ENCODE results near the gene WDR20.

The WDR20 gene

GRCh38 chr14:102229071-102229738 is 89.5 kb downstream of the WDR20 start:
- WGBS: 94% methylated on average over 43 of the region's 43 CpGs
- Histone ChIP-seq H2AK5ac (ENCODE audit: low read length, severe bottlenecking) (no peak overlapping the region), H3K9ac (ENCODE audit: low read length) (no peak overlapping the region), H3K4me1 (ENCODE audit: control insufficient read depth, insufficient read depth, low read depth, low read length) (peaks cover 10% of the 10 kb centered on the region), H3K4me3 (ENCODE audit: insufficient read depth in 1 of 2, low read depth in 1 of 2, low read length in 2 of 2) (no peak overlapping the region), H2AFZ (ENCODE audit: low read depth, low read length) (no peak overlapping the region), H3K9me3 (ENCODE audit: control insufficient read depth, low read length) (no peaks in the 10 kb centered on the region), H2BK12ac (ENCODE audit: low read length in 2 of 2) (no peak overlapping the region), H3K4ac (ENCODE audit: low read depth in 1 of 2, low read length in 2 of 2) (no peak overlapping the region), H3K79me1 (replicated peaks; ENCODE audit: low read length, poor library complexity, severe bottlenecking) (peaks cover 17% of the 10 kb centered on the region), H2BK120ac (ENCODE audit: low read depth, low read length) (no peak overlapping the region), H3K27ac (ENCODE audit: low read length, poor library complexity, severe bottlenecking) (no peak overlapping the region), H4K91ac (ENCODE audit: low read length) (no peak overlapping the region), H3K36me3 (ENCODE audit: control insufficient read depth in 1 of 2, insufficient read depth in 2 of 2, low read depth in 1 of 2, low read length in 2 of 2) (peaks cover 44 to 72% of the 10 kb centered on the region in 2 experiments), H3K27me3 (ENCODE audit: control insufficient read depth in 1 of 2, insufficient read depth in 1 of 2, low read length in 2 of 2) (no peaks in the 10 kb centered on the region), H2BK15ac (ENCODE audit: low read depth, poor library complexity, severe bottlenecking) (no peak overlapping the region), H3K23ac (ENCODE audit: low read length in 2 of 2) (no peak overlapping the region), H2BK5ac (ENCODE audit: low read depth, low read length, poor library complexity, severe bottlenecking) (no peak overlapping the region), H4K8ac (ENCODE audit: low read length) (no peak overlapping the region), H3K4me2 (ENCODE audit: low read length, poor library complexity, severe bottlenecking) (no peak overlapping the region), H3K18ac (ENCODE audit: low read depth in 1 of 2, low read length in 2 of 2) (no peak overlapping the region), H3K14ac (ENCODE audit: low read length in 2 of 2) (no peak overlapping the region)
- no peak for DNase-seq

GRCh38 chr14:102229739-102230092 is 90.0 kb downstream of the WDR20 start:
- H4K91ac ChIP-seq (ENCODE audit: low read length): no peak overlapping the region
- H2AFZ ChIP-seq (ENCODE audit: low read depth, low read length): no peak overlapping the region
- DNase-seq: no peak
- H2AK5ac ChIP-seq (ENCODE audit: low read length, severe bottlenecking): no peak overlapping the region
- H2BK5ac ChIP-seq (ENCODE audit: low read depth, low read length, poor library complexity, severe bottlenecking): no peak overlapping the region
- H3K9ac ChIP-seq (ENCODE audit: low read length): no peak overlapping the region
- no peak overlapping the region for H4K8ac ChIP-seq (ENCODE audit: low read length)
- no peak overlapping the region for H3K23ac ChIP-seq (ENCODE audit: low read length in 2 of 2)
- no peaks in the 10 kb centered on the region for H3K27me3 ChIP-seq (ENCODE audit: control insufficient read depth in 1 of 2, insufficient read depth in 1 of 2, low read length in 2 of 2)
- H3K18ac ChIP-seq (ENCODE audit: low read depth in 1 of 2, low read length in 2 of 2): no peak overlapping the region
- no peak overlapping the region for H3K4ac ChIP-seq (ENCODE audit: low read depth in 1 of 2, low read length in 2 of 2)
- H2BK120ac ChIP-seq (ENCODE audit: low read depth, low read length): no peak overlapping the region
- no peak overlapping the region for H3K4me2 ChIP-seq (ENCODE audit: low read length, poor library complexity, severe bottlenecking)
- WGBS: 99% methylated on average over 8 of the region's 9 CpGs
- H3K9me3 ChIP-seq (ENCODE audit: control insufficient read depth, low read length): no peaks in the 10 kb centered on the region
- peaks cover 39 to 72% of the 10 kb centered on the region in 2 experiments for H3K36me3 ChIP-seq (ENCODE audit: control insufficient read depth in 1 of 2, insufficient read depth in 2 of 2, low read depth in 1 of 2, low read length in 2 of 2)
- H2BK15ac ChIP-seq (ENCODE audit: low read depth, poor library complexity, severe bottlenecking): no peak overlapping the region
- H3K4me1 ChIP-seq (ENCODE audit: control insufficient read depth, insufficient read depth, low read depth, low read length): peaks cover 10% of the 10 kb centered on the region
- no peak overlapping the region for H3K4me3 ChIP-seq (ENCODE audit: insufficient read depth in 1 of 2, low read depth in 1 of 2, low read length in 2 of 2)
- no peak overlapping the region for H3K14ac ChIP-seq (ENCODE audit: low read length in 2 of 2)
- H3K79me1 ChIP-seq (replicated peaks; ENCODE audit: low read length, poor library complexity, severe bottlenecking): peaks cover 17% of the 10 kb centered on the region
- H2BK12ac ChIP-seq (ENCODE audit: low read length in 2 of 2): no peak overlapping the region
- no peak overlapping the region for H3K27ac ChIP-seq (ENCODE audit: low read length, poor library complexity, severe bottlenecking)

- no peak overlapping the region for H2AFZ ChIP-seq (ENCODE audit: low read depth, low read length)
Measured at GRCh38 chr14:102230481-102231210, 90.9 kb downstream of the WDR20 start.

GRCh38 chr14:102231476-102232347 is 92.0 kb downstream of the WDR20 start:
- no peak overlapping the region for H2BK15ac ChIP-seq (ENCODE audit: low read depth, poor library complexity, severe bottlenecking)
- no peak overlapping the region for H3K23ac ChIP-seq (ENCODE audit: low read length in 2 of 2)
- no peak overlapping the region for H3K18ac ChIP-seq (ENCODE audit: low read depth in 1 of 2, low read length in 2 of 2)
- no peak overlapping the region for H3K4me2 ChIP-seq (ENCODE audit: low read length, poor library complexity, severe bottlenecking)
- no peaks in the 10 kb centered on the region for H3K9me3 ChIP-seq (ENCODE audit: control insufficient read depth, low read length)
- no peaks in the 10 kb centered on the region for H3K27me3 ChIP-seq (ENCODE audit: control insufficient read depth in 1 of 2, insufficient read depth in 1 of 2, low read length in 2 of 2)
- no peak overlapping the region for H3K4me3 ChIP-seq (ENCODE audit: insufficient read depth in 1 of 2, low read depth in 1 of 2, low read length in 2 of 2)
- no peak overlapping the region for H4K8ac ChIP-seq (ENCODE audit: low read length)
- no peak overlapping the region for H2AFZ ChIP-seq (ENCODE audit: low read depth, low read length)
- H3K79me1 ChIP-seq (replicated peaks; ENCODE audit: low read length, poor library complexity, severe bottlenecking): peaks cover 17% of the 10 kb centered on the region
- H3K4me1 ChIP-seq (ENCODE audit: control insufficient read depth, insufficient read depth, low read depth, low read length): peaks cover 2% of the 10 kb centered on the region
- WGBS: 89% methylated on average over 22 of the region's 22 CpGs
- H2BK5ac ChIP-seq (ENCODE audit: low read depth, low read length, poor library complexity, severe bottlenecking): no peak overlapping the region
- H2AK5ac ChIP-seq (ENCODE audit: low read length, severe bottlenecking): no peak overlapping the region
- H2BK12ac ChIP-seq (ENCODE audit: low read length in 2 of 2): no peak overlapping the region
- H3K14ac ChIP-seq (ENCODE audit: low read length in 2 of 2): peak overlapping the region in 1 of 2 experiments; percentile 18
- DNase-seq: no peak
- H3K9ac ChIP-seq (ENCODE audit: low read length): no peak overlapping the region
- H3K27ac ChIP-seq (ENCODE audit: low read length, poor library complexity, severe bottlenecking): no peak overlapping the region
- H2BK120ac ChIP-seq (ENCODE audit: low read depth, low read length): no peak overlapping the region
- no peak overlapping the region for H3K4ac ChIP-seq (ENCODE audit: low read depth in 1 of 2, low read length in 2 of 2)
- no peak overlapping the region for H4K91ac ChIP-seq (ENCODE audit: low read length)
- peaks cover 37 to 60% of the 10 kb centered on the region in 2 experiments for H3K36me3 ChIP-seq (ENCODE audit: control insufficient read depth in 1 of 2, insufficient read depth in 2 of 2, low read depth in 1 of 2, low read length in 2 of 2)

More at GRCh38 chr14:102230481-102231210, 90.9 kb downstream of the WDR20 start:
- Histone ChIP-seq H2AK5ac (ENCODE audit: low read length, severe bottlenecking) (no peak overlapping the region), H3K18ac (ENCODE audit: low read depth in 1 of 2, low read length in 2 of 2) (no peak overlapping the region), H3K9ac (ENCODE audit: low read length) (no peak overlapping the region), H3K36me3 (ENCODE audit: control insufficient read depth in 1 of 2, insufficient read depth in 2 of 2, low read depth in 1 of 2, low read length in 2 of 2) (peaks cover 37 to 71% of the 10 kb centered on the region in 2 experiments), H2BK15ac (ENCODE audit: low read depth, poor library complexity, severe bottlenecking) (no peak overlapping the region), H4K8ac (ENCODE audit: low read length) (peak overlapping the region; percentile 13), H3K4me2 (ENCODE audit: low read length, poor library complexity, severe bottlenecking) (no peak overlapping the region), H3K4me3 (ENCODE audit: insufficient read depth in 1 of 2, low read depth in 1 of 2, low read length in 2 of 2) (peak overlapping the region in 1 of 2 experiments; percentile 5), H3K14ac (ENCODE audit: low read length in 2 of 2) (no peak overlapping the region), H3K27ac (ENCODE audit: low read length, poor library complexity, severe bottlenecking) (no peak overlapping the region), H2BK120ac (ENCODE audit: low read depth, low read length) (no peak overlapping the region), H3K79me1 (replicated peaks; ENCODE audit: low read length, poor library complexity, severe bottlenecking) (peaks cover 17% of the 10 kb centered on the region), H3K9me3 (ENCODE audit: control insufficient read depth, low read length) (no peaks in the 10 kb centered on the region), H2BK12ac (ENCODE audit: low read length in 2 of 2) (no peak overlapping the region), H2BK5ac (ENCODE audit: low read depth, low read length, poor library complexity, severe bottlenecking) (no peak overlapping the region), H3K4ac (ENCODE audit: low read depth in 1 of 2, low read length in 2 of 2) (no peak overlapping the region), H3K23ac (ENCODE audit: low read length in 2 of 2) (peak overlapping the region in 1 of 2 experiments; percentile 35), H3K4me1 (ENCODE audit: control insufficient read depth, insufficient read depth, low read depth, low read length) (peaks cover 7% of the 10 kb centered on the region), H3K27me3 (ENCODE audit: control insufficient read depth in 1 of 2, insufficient read depth in 1 of 2, low read length in 2 of 2) (no peaks in the 10 kb centered on the region), H4K91ac (ENCODE audit: low read length) (no peak overlapping the region)
- 92% methylated on average over 22 of the region's 22 CpGs for WGBS
- no peak for DNase-seq
